ENCODE data around the gene TLE2.

TLE2 gene

GRCh38 chr19:3029065-3029923, at the start of gene TLE2:
TSS of gene TLE2 (minus strand) at chr19:3029280. CDS start at chr19:3028904, 376 bp downstream.
- TF ChIP-seq CTCF (IDR thresholded peaks at IDR 0.05; ENCODE audit: extremely low read depth, missing control alignments): no peak
- DNase-seq (ENCODE audit: low spot score): peak; percentile 84

GRCh38 chr19:3075605-3076431, 46.7 kb upstream of the TLE2 start:
- DNase-seq (ENCODE audit: low spot score): peak; percentile 86

DNA sequence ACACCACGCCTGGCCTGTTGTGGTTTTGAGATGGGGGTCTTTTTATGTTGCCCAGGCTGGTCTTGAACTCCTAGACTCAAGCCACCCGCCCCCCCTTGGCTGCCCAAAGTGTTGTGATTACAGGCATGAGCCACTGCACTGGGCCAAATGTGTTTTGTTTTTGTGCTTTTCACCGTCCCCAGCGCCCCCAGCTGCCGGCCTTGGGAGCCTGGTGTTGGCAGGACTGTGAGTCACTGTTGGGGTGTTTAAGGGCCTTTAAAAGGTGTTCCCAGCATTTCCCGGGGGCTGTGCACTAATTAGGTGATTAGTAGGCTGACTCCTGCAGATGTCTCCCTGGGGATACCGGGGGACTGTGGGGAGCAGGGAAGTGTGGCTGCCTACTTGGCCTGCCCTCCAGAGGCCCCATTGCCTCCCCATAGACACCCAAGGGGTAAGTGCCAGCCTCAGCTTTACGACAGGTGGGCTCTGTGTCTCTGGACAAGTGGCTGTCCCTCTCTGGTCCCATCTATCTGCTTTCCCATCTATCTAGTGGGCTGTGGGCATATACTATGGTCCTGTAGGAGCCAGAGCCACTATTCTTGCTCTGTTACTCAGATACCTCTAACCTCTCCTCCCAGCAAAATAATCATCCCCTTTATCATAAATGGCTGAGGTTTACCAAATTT, 45.0 kb upstream of the TLE2 start:
- no peak for TF ChIP-seq CTCF (IDR thresholded peaks at IDR 0.05; ENCODE audit: extremely low read depth, missing control alignments)

More at GRCh38 chr19:3075605-3076431, 46.7 kb upstream of the TLE2 start:
- TF ChIP-seq CTCF (IDR thresholded peaks at IDR 0.05; ENCODE audit: extremely low read depth, missing control alignments): peak; percentile 94

GRCh38 chr19:3073159-3073563, 44.1 kb upstream of the TLE2 start:
- no peak for DNase-seq (ENCODE audit: low spot score)
- TF ChIP-seq CTCF (IDR thresholded peaks at IDR 0.05; ENCODE audit: extremely low read depth, missing control alignments): no peak

More for the DNA sequence above, 45.0 kb upstream of the TLE2 start:
- no peak for DNase-seq (ENCODE audit: low spot score)

GRCh38 chr19:3071768-3072167, 42.7 kb upstream of the TLE2 start:
- DNase-seq (ENCODE audit: low spot score): no peak
- TF ChIP-seq CTCF (IDR thresholded peaks at IDR 0.05; ENCODE audit: extremely low read depth, missing control alignments): no peak

- no peak for DNase-seq (ENCODE audit: low spot score)
- no peak for TF ChIP-seq CTCF (IDR thresholded peaks at IDR 0.05; ENCODE audit: extremely low read depth, missing control alignments)
Measured at GRCh38 chr19:3068071-3068470, 39.0 kb upstream of the TLE2 start.

Measured in GM20000 (cell line).